ENCODE results near the gene PADI1. TPM values are rescaled to one million over a fixed set of nuclear protein-coding genes. Genes with fewer than 3 reads are reported as not detected.

The PADI1 gene
- total RNA-seq, 1 experiment from 2014 or later = 0.37 TPM

DNA sequence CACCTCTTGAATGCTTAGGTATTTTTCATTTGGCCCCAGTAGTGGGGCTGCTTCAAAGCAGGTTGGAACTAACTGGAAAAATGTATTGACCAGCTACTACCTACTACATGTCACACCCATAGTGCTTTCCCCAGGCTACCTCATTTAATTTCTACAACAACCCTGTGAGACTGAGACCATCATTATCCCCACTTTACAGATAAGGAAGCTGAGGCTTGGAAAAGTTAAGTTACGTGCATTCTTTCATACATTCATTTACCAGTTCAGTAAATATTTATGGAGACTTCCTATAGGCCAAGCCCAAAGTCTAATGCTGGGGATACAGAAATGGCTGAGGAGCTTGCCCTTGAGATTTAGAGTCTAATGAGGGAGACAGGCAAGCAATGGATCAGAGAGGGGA, 29.5 kb downstream of the PADI1 start:
- no peaks in the 10 kb centered on the region for H3K9me3 ChIP-seq (ENCODE audit: control insufficient read depth in 1 of 2, insufficient read depth in 1 of 2, low read depth in 1 of 2, low read length in 2 of 2)
- CTCF ChIA-PET = interaction anchor here (1.1 to 7.0 kb wide), 3 partner anchors 107 to 614 kb away, joined by 3 to 71 read pairs (median 4); no protein-coding TSS in a partner anchor
- no peaks in the 10 kb centered on the region for H3K9me2 ChIP-seq (ENCODE audit: insufficient read depth)
- H3K79me2 ChIP-seq (ENCODE audit: insufficient read depth, low read length) = no peaks in the 10 kb centered on the region
- peak overlapping the region; percentile 72 for H3K4me2 ChIP-seq (ENCODE audit: low read length)
- no TSS peak for BruUV-seq (replicated peaks)
- RAD21 ChIA-PET (ENCODE audit: low non-redundant PET in 1 of 2, low total read pairs in 2 of 2, uncharacterized antibody in 2 of 2, unreplicated experiment in 2 of 2) = interaction anchor here in 1 of 2 experiments (1.0 to 2.1 kb wide), 2 partner anchors 106 to 109 kb away, joined by 3 to 11 read pairs; no protein-coding TSS in a partner anchor
- DNase-seq (ENCODE audit: low read depth, low spot score) (no peak), ATAC-seq (no peak)
- no peaks in the 10 kb centered on the region for H4K20me1 ChIP-seq (ENCODE audit: insufficient read depth)
- H3K4me1 ChIP-seq (ENCODE audit: control insufficient read depth in 1 of 2, insufficient read depth in 2 of 2, low read length in 2 of 2) = peaks cover 35 to 77% of the 10 kb centered on the region in 2 experiments
- POLR2A ChIA-PET = interaction anchor here (1.5 to 2.0 kb wide), 2 partner anchors 106 to 114 kb away, joined by 4 to 10 read pairs; no protein-coding TSS in a partner anchor
- H3K27ac ChIP-seq (ENCODE audit: low read depth, low read length) = no peak overlapping the region
- H3K36me3 ChIP-seq (ENCODE audit: control insufficient read depth in 1 of 2, insufficient read depth in 2 of 2, low read length in 2 of 2) = no peaks in the 10 kb centered on the region
- H2AFZ ChIP-seq (ENCODE audit: low read depth, low read length, poor library complexity, severe bottlenecking) = no peak overlapping the region
- no peak overlapping the region for H3K4me3 ChIP-seq (replicated peaks in 1 of 2; ENCODE audit: low read depth in 1 of 2, low read length in 2 of 2)
- H3K27me3 ChIP-seq (ENCODE audit: insufficient read depth, low read length) = peaks cover 25% of the 10 kb centered on the region; the same call in 1 of the 2 replicates
- intact Hi-C loops (cut with micrococcal nuclease) = no loop called here
- no peak for TF ChIP-seq JUND (IDR thresholded peaks at IDR 0.05)
- no peak for TF ChIP-seq ELF1 (IDR thresholded peaks at IDR 0.05; ENCODE audit: borderline replicate concordance, low read depth)
- H3K9ac ChIP-seq (ENCODE audit: low read length) = no peak overlapping the region

DNA sequence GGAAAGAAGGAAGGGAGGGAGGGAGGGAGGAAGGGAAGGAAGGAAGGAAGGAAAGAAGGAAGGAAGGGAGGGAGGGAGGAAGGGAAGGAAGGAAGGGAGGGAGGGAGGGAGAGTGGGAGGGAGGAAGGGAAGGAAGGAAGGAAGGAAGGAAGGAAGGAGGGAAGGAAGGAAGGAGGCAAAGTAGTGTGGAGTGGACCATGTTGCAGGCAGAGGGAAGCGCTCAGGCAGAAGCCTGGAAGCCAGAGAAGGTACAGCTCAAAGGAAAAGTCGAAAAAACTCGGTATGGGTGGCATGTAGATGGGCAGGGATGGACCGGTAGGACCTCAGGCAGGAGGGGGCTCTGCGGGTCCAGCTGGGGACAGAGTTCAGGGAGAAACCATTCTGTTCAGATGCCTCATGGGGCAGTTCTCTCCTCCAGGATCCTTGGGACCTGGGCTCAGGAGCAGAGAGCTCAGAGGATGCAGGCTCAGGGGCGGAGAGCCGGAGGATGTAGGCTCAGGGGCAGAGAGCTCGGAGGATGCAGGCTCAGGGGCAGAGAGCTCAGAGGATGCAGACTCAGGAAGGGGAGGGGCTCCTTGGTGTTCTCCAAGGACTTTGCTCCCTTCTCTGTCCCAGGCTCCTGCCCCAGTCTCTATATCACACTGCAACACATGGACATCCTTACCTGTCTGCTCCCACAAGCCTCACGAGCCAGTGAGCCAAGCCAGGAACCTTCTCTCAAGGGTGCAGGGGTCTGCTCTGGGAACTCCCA, 30.4 kb downstream of the PADI1 start:
- DNase-seq (ENCODE audit: low read depth, low spot score) = no peak

More for the DNA sequence above, 30.4 kb downstream of the PADI1 start:
- Histone ChIP-seq H3K9me3 (ENCODE audit: control insufficient read depth in 1 of 2, insufficient read depth in 1 of 2, low read depth in 1 of 2, low read length in 2 of 2) (no peaks in the 10 kb centered on the region), H3K9ac (ENCODE audit: low read length) (no peak overlapping the region), H3K9me2 (ENCODE audit: insufficient read depth) (no peaks in the 10 kb centered on the region), H2AFZ (ENCODE audit: low read depth, low read length, poor library complexity, severe bottlenecking) (no peak overlapping the region), H3K4me2 (ENCODE audit: low read length) (no peak overlapping the region), H3K4me3 (replicated peaks in 1 of 2; ENCODE audit: low read depth in 1 of 2, low read length in 2 of 2) (no peak overlapping the region), H3K27ac (ENCODE audit: low read depth, low read length) (no peak overlapping the region), H3K79me2 (ENCODE audit: insufficient read depth, low read length) (no peaks in the 10 kb centered on the region), H3K27me3 (ENCODE audit: insufficient read depth, low read length) (peaks cover 21% of the 10 kb centered on the region; the same call in 1 of the 2 replicates), H3K4me1 (ENCODE audit: control insufficient read depth in 1 of 2, insufficient read depth in 2 of 2, low read length in 2 of 2) (peaks cover 29 to 70% of the 10 kb centered on the region in 2 experiments), H4K20me1 (ENCODE audit: insufficient read depth) (no peaks in the 10 kb centered on the region), H3K36me3 (ENCODE audit: control insufficient read depth in 1 of 2, insufficient read depth in 2 of 2, low read length in 2 of 2) (no peaks in the 10 kb centered on the region)
- no TSS peak for BruUV-seq (replicated peaks)
- intact Hi-C loops (cut with micrococcal nuclease) = loop anchor here (5.0 kb wide), 1 partner anchor 283 kb away; no protein-coding TSS in a partner anchor
- ATAC-seq = no peak
- ChIA-PET CTCF (interaction anchor here (7.0 kb wide), 1 partner anchor 108 kb away, joined by 71 read pairs; no protein-coding TSS in a partner anchor), RAD21 (ENCODE audit: low non-redundant PET in 1 of 2, low total read pairs in 2 of 2, uncharacterized antibody in 2 of 2, unreplicated experiment in 2 of 2) (interaction anchor here (0.7 to 1.0 kb wide), 2 partner anchors 10 to 107 kb away, joined by 3 read pairs; no protein-coding TSS in a partner anchor), POLR2A (no interaction called here)
- TF ChIP-seq, protein P1, sequence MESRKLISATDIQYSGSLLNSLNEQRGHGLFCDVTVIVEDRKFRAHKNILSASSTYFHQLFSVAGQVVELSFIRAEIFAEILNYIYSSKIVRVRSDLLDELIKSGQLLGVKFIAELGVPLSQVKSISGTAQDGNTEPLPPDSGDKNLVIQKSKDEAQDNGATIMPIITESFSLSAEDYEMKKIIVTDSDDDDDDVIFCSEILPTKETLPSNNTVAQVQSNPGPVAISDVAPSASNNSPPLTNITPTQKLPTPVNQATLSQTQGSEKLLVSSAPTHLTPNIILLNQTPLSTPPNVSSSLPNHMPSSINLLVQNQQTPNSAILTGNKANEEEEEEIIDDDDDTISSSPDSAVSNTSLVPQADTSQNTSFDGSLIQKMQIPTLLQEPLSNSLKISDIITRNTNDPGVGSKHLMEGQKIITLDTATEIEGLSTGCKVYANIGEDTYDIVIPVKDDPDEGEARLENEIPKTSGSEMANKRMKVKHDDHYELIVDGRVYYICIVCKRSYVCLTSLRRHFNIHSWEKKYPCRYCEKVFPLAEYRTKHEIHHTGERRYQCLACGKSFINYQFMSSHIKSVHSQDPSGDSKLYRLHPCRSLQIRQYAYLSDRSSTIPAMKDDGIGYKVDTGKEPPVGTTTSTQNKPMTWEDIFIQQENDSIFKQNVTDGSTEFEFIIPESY (IDR thresholded peaks at IDR 0.05; ENCODE audit: extremely low read depth, insufficient replicate concordance, low read length) = no peak
- TF ChIP-seq, protein P2, sequence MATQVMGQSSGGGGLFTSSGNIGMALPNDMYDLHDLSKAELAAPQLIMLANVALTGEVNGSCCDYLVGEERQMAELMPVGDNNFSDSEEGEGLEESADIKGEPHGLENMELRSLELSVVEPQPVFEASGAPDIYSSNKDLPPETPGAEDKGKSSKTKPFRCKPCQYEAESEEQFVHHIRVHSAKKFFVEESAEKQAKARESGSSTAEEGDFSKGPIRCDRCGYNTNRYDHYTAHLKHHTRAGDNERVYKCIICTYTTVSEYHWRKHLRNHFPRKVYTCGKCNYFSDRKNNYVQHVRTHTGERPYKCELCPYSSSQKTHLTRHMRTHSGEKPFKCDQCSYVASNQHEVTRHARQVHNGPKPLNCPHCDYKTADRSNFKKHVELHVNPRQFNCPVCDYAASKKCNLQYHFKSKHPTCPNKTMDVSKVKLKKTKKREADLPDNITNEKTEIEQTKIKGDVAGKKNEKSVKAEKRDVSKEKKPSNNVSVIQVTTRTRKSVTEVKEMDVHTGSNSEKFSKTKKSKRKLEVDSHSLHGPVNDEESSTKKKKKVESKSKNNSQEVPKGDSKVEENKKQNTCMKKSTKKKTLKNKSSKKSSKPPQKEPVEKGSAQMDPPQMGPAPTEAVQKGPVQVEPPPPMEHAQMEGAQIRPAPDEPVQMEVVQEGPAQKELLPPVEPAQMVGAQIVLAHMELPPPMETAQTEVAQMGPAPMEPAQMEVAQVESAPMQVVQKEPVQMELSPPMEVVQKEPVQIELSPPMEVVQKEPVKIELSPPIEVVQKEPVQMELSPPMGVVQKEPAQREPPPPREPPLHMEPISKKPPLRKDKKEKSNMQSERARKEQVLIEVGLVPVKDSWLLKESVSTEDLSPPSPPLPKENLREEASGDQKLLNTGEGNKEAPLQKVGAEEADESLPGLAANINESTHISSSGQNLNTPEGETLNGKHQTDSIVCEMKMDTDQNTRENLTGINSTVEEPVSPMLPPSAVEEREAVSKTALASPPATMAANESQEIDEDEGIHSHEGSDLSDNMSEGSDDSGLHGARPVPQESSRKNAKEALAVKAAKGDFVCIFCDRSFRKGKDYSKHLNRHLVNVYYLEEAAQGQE (IDR thresholded peaks at IDR 0.05; ENCODE audit: low read depth) = no peak
- no peak for TF ChIP-seq SRF (IDR thresholded peaks at IDR 0.05; ENCODE audit: low read depth)
